GM12875 (cell line): Measurements from ENCODE around the gene AMBRA1.
"Not testable (repeated sequence)": the region's sequence is repeated elsewhere in the genome, so short reads cannot be mapped to it uniquely, and the experiment has no call there.

ENCODE experiments used
- H3K4me3 ChIP-seq: one replicate; pipeline ENCODE4 v1.5.1; 2011; ENCODE audit warnings: low read depth, low read length, control low read depth
- CTCF ChIP-seq: IDR thresholded peaks from 2 replicates; pipeline ENCODE4 v1.5.1; 2011; ENCODE audit warnings: low read depth, mild to moderate bottlenecking, control low read depth, inconsistent platforms, low read length, moderate library complexity, borderline replicate concordance; ENCODE audit not compliant: insufficient read depth

The AMBRA1 gene

GRCh38 chr11:46520971-46521745, 72.7 kb downstream of the AMBRA1 start:
- H3K4me3 ChIP-seq, result no peak overlapping the region
- no peak for TF ChIP-seq CTCF

GRCh38 chr11:46519351-46519750, 74.5 kb downstream of the AMBRA1 start:
- no peak overlapping the region for H3K4me3 ChIP-seq
- no peak for TF ChIP-seq CTCF

- not testable (repeated sequence) for H3K4me3 ChIP-seq
Observed at GRCh38 chr11:46518928-46519327, 74.9 kb downstream of the AMBRA1 start.

- no peak for TF ChIP-seq CTCF
- no peak overlapping the region for H3K4me3 ChIP-seq
Observed at GRCh38 chr11:46514370-46514769, 79.5 kb downstream of the AMBRA1 start.

- H3K4me3 ChIP-seq, result no peak overlapping the region
- no peak for TF ChIP-seq CTCF
Observed at GRCh38 chr11:46513934-46514342, 79.9 kb downstream of the AMBRA1 start.

GRCh38 chr11:46512261-46512881, 81.5 kb downstream of the AMBRA1 start:
- no peak overlapping the region for H3K4me3 ChIP-seq
- TF ChIP-seq CTCF, result no peak

GRCh38 chr11:46511342-46511741, 82.5 kb downstream of the AMBRA1 start:
- TF ChIP-seq CTCF, result no peak
- no peak overlapping the region for H3K4me3 ChIP-seq
